ENCODE data around the gene TMEM170B. TPM values are rescaled to one million over a fixed set of nuclear protein-coding genes. Genes with fewer than 3 reads are reported as not detected.

TMEM170B gene
- total RNA-seq, 4 donors from 2014 or later, result 0.57 to 2.7 (median 1.1) TPM

- DNase-seq, result no peak
- peak in 1 of 4 donors; percentile 18 for TF ChIP-seq POLR2A (IDR thresholded peaks at IDR 0.05)
- TF ChIP-seq CTCF (IDR thresholded peaks at IDR 0.05), result no peak
- Histone ChIP-seq H3K4me1 (no peaks in the 10 kb centered on the region), H3K4me3 (no peak overlapping the region), H3K27ac (no peak overlapping the region), H3K9me3 (no peaks in the 10 kb centered on the region), H3K27me3 (no peaks in the 10 kb centered on the region), H3K36me3 (no peaks in the 10 kb centered on the region)
- intact Hi-C loops (cut with DNase I), result no loop called here
These were observed 14.9 kb downstream of the TMEM170B start for GRCh38 chr6:11552442-11552841.

- no peaks in the 10 kb centered on the region for H3K4me1 ChIP-seq
- H3K36me3 ChIP-seq, result no peaks in the 10 kb centered on the region
- H3K27me3 ChIP-seq, result no peaks in the 10 kb centered on the region
- no peak for TF ChIP-seq CTCF (IDR thresholded peaks at IDR 0.05)
- no peak for TF ChIP-seq POLR2A (IDR thresholded peaks at IDR 0.05)
- no peak overlapping the region for H3K27ac ChIP-seq
- 45 to 75% methylated on average over 3 of the region's 3 CpGs for WGBS, 2 donors
- H3K9me3 ChIP-seq, result no peaks in the 10 kb centered on the region
- DNase-seq, result no peak
- intact Hi-C loops (cut with DNase I), result no loop called here
- H3K4me3 ChIP-seq, result no peak overlapping the region
These were observed 16.3 kb downstream of the TMEM170B start for GRCh38 chr6:11553824-11554223.

GRCh38 chr6:11556309-11556708 lies 18.8 kb downstream of the TMEM170B start:
- intact Hi-C loops (cut with DNase I), result no loop called here

GRCh38 chr6:11563793-11564192 lies 26.2 kb downstream of the TMEM170B start:
- WGBS, 2 donors, result 65 to 76% methylated on average over 3 of the region's 3 CpGs
- intact Hi-C loops (cut with DNase I), result no loop called here
- TF ChIP-seq CTCF (IDR thresholded peaks at IDR 0.05), result no peak
- no peak for TF ChIP-seq POLR2A (IDR thresholded peaks at IDR 0.05)

More at GRCh38 chr6:11556309-11556708, 18.8 kb downstream of the TMEM170B start:
- H3K27me3 ChIP-seq, result no peaks in the 10 kb centered on the region
- H3K27ac ChIP-seq, result no peak overlapping the region
- no peak for DNase-seq
- TF ChIP-seq POLR2A (IDR thresholded peaks at IDR 0.05), result no peak
- TF ChIP-seq CTCF (IDR thresholded peaks at IDR 0.05), result no peak
- no peak overlapping the region for H3K4me3 ChIP-seq
- 77 to 100% methylated on average over 2 to 3 of the region's 3 CpGs for WGBS, 2 donors
- H3K36me3 ChIP-seq, result no peaks in the 10 kb centered on the region
- no peaks in the 10 kb centered on the region for H3K9me3 ChIP-seq
- no peaks in the 10 kb centered on the region for H3K4me1 ChIP-seq

GRCh38 chr6:11566609-11567008 lies 29.1 kb downstream of the TMEM170B start:
- peaks cover 0 to 8% (median 0%) of the 10 kb centered on the region in 3 donors for H3K36me3 ChIP-seq
- DNase-seq, result no peak
- H3K9me3 ChIP-seq, result no peaks in the 10 kb centered on the region
- 91 to 97% methylated on average over 8 of the region's 8 CpGs for WGBS, 2 donors
- TF ChIP-seq CTCF (IDR thresholded peaks at IDR 0.05) (no peak), POLR2A (IDR thresholded peaks at IDR 0.05) (no peak)
- no peaks in the 10 kb centered on the region for H3K4me1 ChIP-seq
- H3K27me3 ChIP-seq, result no peaks in the 10 kb centered on the region
- no peak overlapping the region for H3K27ac ChIP-seq
- intact Hi-C loops (cut with DNase I), result no loop called here
- H3K4me3 ChIP-seq, result no peak overlapping the region

More at GRCh38 chr6:11563793-11564192, 26.2 kb downstream of the TMEM170B start:
- H3K9me3 ChIP-seq, result no peaks in the 10 kb centered on the region
- H3K27ac ChIP-seq, result no peak overlapping the region
- no peak for DNase-seq
- no peaks in the 10 kb centered on the region for H3K4me1 ChIP-seq
- no peaks in the 10 kb centered on the region for H3K27me3 ChIP-seq
- no peak overlapping the region for H3K4me3 ChIP-seq
- peaks cover 0 to 8% (median 0%) of the 10 kb centered on the region in 3 donors for H3K36me3 ChIP-seq

Measured in esophagus squamous epithelium (tissue), 5 donors.